K562 (cell line): ENCODE measurements around the gene NFIC. TPM values are rescaled to one million over a fixed set of nuclear protein-coding genes. Genes with fewer than 3 reads are reported as not detected.

Source experiments
- ATF6 ChIP-seq: sonication (generic); formaldehyde crosslinking; IDR thresholded peaks from 2 replicates; pipeline ENCODE4 v1.4.0; 2020; ENCODE audit warnings: mild to moderate bottlenecking, missing genetic modification reagents
- E2F6 ChIP-seq, 2 experiments: IDR thresholded peaks; 2 replicates each; pipeline ENCODE4 v1.6.1; 2011; ENCODE audit warnings: borderline replicate concordance in 1 of 2, control low read depth in 1 of 2, low read depth in 1 of 2, low read length in 1 of 2, mild to moderate bottlenecking in 1 of 2, mixed read lengths in 1 of 2, moderate library complexity in 1 of 2; ENCODE audit not compliant: insufficient read depth in 1 of 2, insufficient read length in 1 of 2, poor library complexity in 1 of 2, severe bottlenecking in 1 of 2; ENCODE audit errors: extremely low read depth in 1 of 2
- ERF ChIP-seq: fragments of 450-650 bp; formaldehyde crosslinking; IDR thresholded peaks from 2 replicates; pipeline ENCODE4 v1.4.0; 2020; ENCODE audit warnings: mild to moderate bottlenecking, mixed read lengths
- GTF2F1 ChIP-seq: IDR thresholded peaks from 2 replicates; pipeline ENCODE4 v1.6.1; 2011; ENCODE audit warnings: low read depth, low read length, improper control_type of control experiment
- KDM5B ChIP-seq: fragments of 200-600 bp; sonication (generic); IDR thresholded peaks from 2 replicates; pipeline ENCODE4 v1.6.1; 2012; ENCODE audit warnings: low read depth, mild to moderate bottlenecking, moderate library complexity, low read length, control low read depth, inconsistent platforms; ENCODE audit not compliant: insufficient replicate concordance
- MBD1 ChIP-seq: fragments of 250-450 bp; sonication (Bioruptor Pico); IDR thresholded peaks from 2 replicates; pipeline ENCODE4 v1.8.0; 2022; ENCODE audit warnings: inconsistent platforms
- MIER1 ChIP-seq: fragments of 450-650 bp; IDR thresholded peaks from 2 replicates; pipeline ENCODE4 v1.6.1; 2016; ENCODE audit warnings: antibody characterized with exemption, mild to moderate bottlenecking, low read depth
- RAD51 ChIP-seq: fragments of 450-650 bp; IDR thresholded peaks from 2 replicates; pipeline ENCODE4 v1.7.1; 2016; ENCODE audit warnings: low read depth, mild to moderate bottlenecking, borderline replicate concordance
- YBX1 ChIP-seq: fragments of 450-650 bp; IDR thresholded peaks from 2 replicates; pipeline ENCODE4 v1.7.1; 2016; ENCODE audit warnings: mild to moderate bottlenecking
- ZBTB43 ChIP-seq: sonication (generic); formaldehyde crosslinking; IDR thresholded peaks from 2 replicates; pipeline ENCODE4 v1.8.0; 2023; ENCODE audit warnings: mild to moderate bottlenecking, missing genetic modification reagents
- ZNF282 ChIP-seq: sonication (generic); formaldehyde crosslinking; IDR thresholded peaks from 2 replicates; pipeline ENCODE4 v1.8.1; 2023; ENCODE audit warnings: missing genetic modification reagents
- ZNF398 ChIP-seq: fragments of 250-450 bp; sonication (Bioruptor Pico); IDR thresholded peaks from 2 replicates; pipeline ENCODE4 v1.8.0; 2021; ENCODE audit warnings: moderate library complexity, mild to moderate bottlenecking, inconsistent platforms
- ZNF511 ChIP-seq: sonication (generic); formaldehyde crosslinking; IDR thresholded peaks from 2 replicates; pipeline ENCODE4 v1.8.0; 2022; ENCODE audit warnings: mild to moderate bottlenecking, missing genetic modification reagents
- ZNF639 ChIP-seq, 2 experiments: fragments of 200-800 bp in 1 of 2; sonication (Bioruptor generic) in 1 of 2; sonication (generic) in 1 of 2; formaldehyde crosslinking in 1 of 2; IDR thresholded peaks in 1 of 2; conservative IDR thresholded peaks in 1 of 2; 2 replicates each; pipeline versions ENCODE4 v1.5.0 to v1.6.1; 2016 to 2020; ENCODE audit warnings: missing compliant biosample characterization in 1 of 2, missing genetic modification characterization in 1 of 2, missing genetic modification reagents in 1 of 2
- ZSCAN32 ChIP-seq: fragments of 450-650 bp; formaldehyde crosslinking; IDR thresholded peaks from 2 replicates; pipeline ENCODE4 v1.4.0; 2020; ENCODE audit warnings: mild to moderate bottlenecking, moderate library complexity
- polyA plus RNA-seq, 8 experiments: library from polyadenylated mRNA; depleted of rRNA in 4 of 8; stranded (reverse) in 5 of 8; unstranded in 3 of 8; fragments of >200 nt; fragmentation: Nextera tagmentation in 2 of 8; fragmentation: Illumina TruSeq in 1 of 8; extraction: Ambion mirVana in 2 of 8; extraction: Trizol in 1 of 8; gene quantifications; 2 replicates each; pipeline versions ENCODE4 v1.2.1 to v1.2.3, GENCODE V29; 2011 to 2014; ENCODE audit warnings: inconsistent platforms in 1 of 8, missing spikeins in 1 of 8
- total RNA-seq, 7 experiments: library from RNA; depleted of rRNA in 6 of 7; stranded (reverse); fragments of >200 nt in 6 of 7; fragmentation: Illumina TruSeq in 2 of 7; extraction: Trizol in 2 of 7; gene quantifications; 2 replicates each; pipeline versions ENCODE4 v1.2.1 to v1.2.3, GENCODE V29; 2011 to 2021; ENCODE audit warnings: low replicate concordance in 1 of 7

The NFIC gene
- total and polyA plus RNA-seq, 9 of the 15 experiments (the other 6 are each of a cell fraction or from before 2014, with no cell fraction given): 0.71 to 62.1 (median 6.9) TPM

- TF ChIP-seq MBD1 (CRISPR knock-in tag) (no peak), MIER1 (peak; percentile 67; the same call in 1 of the 2 replicates), RAD51 (peak; percentile 98), ZSCAN32 (no peak), E2F6 (IDR thresholded peaks at IDR 0.05; ENCODE audit: borderline replicate concordance in 1 of 2, extremely low read depth in 1 of 2, insufficient read depth in 1 of 2, insufficient read length in 1 of 2, low read depth in 1 of 2, low read length in 1 of 2, poor library complexity in 1 of 2, severe bottlenecking in 1 of 2) (peak; percentile 83 to 89), YBX1 (no peak), KDM5B (peak; percentile 95), ZNF639 (CRISPR knock-in tag; conservative IDR thresholded peaks at IDR 0.05 in 1 of 2, IDR thresholded peaks at IDR 0.05 in 1 of 2) (peak in 1 of 2 experiments; percentile 69; a peak in 1 of 4 replicates), ZBTB43 (CRISPR knock-in tag) (0 out of 2 replicates have a peak, but pooled peaks have one; percentile 85), ZNF511 (CRISPR knock-in tag) (0 out of 2 replicates have a peak, but pooled peaks have one; percentile 74), GTF2F1 (no peak), ERF (CRISPR knock-in tag) (peak; percentile 51; the same call in 1 of the 2 replicates), ATF6 (CRISPR knock-in tag) (peak; percentile 81), ZNF282 (CRISPR knock-in tag) (0 out of 2 replicates have a peak, but pooled peaks have one; percentile 20), ZNF398 (CRISPR knock-in tag) (no peak)
Measured at GRCh38 chr19:3500429-3501101, 134.2 kb downstream of the NFIC start, which contains the start of gene DOHH (continued).
